HPDE6-E6E7 (cell line): ENCODE data around the gene GRIK2.

Experiments
- DNase-seq: peaks from one replicate; pipeline ENCODE4 v3.0.0; 2011; ENCODE audit warnings: missing footprints; ENCODE audit errors: extremely low spot score

The GRIK2 gene

GRCh38 chr6:101454106-101454676 lies 60.7 kb downstream of the GRIK2 start:
- DNase-seq = no peak

- no peak for DNase-seq
Observed at GRCh38 chr6:101458336-101458735, 64.8 kb downstream of the GRIK2 start.

DNA sequence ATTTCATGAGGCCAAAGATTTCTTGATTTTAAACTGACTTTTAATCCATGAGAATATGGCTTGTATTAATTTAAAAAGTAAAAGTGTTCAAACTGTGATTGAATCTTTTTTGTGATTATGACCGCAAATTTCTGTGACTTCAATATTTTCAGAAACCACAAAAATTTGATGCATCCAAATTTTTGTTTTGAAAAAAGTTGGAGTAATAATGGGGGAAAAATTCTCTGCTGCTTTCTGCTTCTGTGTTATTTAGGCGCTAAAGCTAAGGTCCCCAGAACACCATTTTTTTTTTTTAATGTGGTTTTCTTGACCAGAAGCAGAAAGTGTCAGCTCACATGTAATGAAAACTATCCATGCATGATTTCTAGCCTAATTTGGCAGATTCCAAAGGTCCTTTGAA lies 65.3 kb downstream of the GRIK2 start:
- no peak for DNase-seq

DNA sequence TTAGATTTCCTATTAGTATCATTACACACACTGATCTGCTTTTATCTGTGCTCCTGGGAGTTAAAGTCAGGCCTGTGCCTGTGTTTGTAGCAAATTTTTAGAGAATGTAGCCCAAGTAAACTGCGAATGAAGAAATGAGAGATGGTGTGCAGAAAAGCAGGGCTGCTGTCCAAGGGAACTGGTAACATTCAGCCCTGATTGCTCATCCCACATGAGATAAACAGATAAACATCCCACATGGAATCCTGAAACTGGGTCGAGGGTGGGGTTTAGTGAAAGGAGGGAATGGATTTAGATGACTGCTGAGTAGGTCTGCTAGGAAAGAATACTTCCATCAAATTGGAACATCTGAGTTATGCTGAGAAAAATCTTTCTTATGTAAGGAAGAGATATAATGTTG lies 69.1 kb downstream of the GRIK2 start:
- DNase-seq = no peak

DNA sequence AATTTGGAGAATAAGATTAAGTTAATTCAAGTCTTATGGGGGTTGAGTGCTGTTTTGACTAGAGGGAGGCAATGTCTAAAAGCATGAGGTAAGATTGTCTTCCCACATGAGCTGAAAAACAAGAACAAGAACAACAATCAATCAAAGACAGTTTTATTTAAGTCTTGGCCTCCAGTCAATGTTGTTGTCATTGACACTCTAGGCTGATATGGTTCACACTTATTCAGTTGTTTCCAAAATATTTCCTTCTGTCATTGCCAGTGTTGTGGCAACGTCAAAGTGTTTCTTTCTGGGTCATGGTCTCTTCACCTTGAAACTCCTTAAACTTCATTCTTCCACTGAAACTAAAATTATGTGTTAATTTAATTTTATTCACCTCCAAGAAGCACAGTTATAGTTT lies 72.4 kb downstream of the GRIK2 start:
- DNase-seq = no peak

DNA sequence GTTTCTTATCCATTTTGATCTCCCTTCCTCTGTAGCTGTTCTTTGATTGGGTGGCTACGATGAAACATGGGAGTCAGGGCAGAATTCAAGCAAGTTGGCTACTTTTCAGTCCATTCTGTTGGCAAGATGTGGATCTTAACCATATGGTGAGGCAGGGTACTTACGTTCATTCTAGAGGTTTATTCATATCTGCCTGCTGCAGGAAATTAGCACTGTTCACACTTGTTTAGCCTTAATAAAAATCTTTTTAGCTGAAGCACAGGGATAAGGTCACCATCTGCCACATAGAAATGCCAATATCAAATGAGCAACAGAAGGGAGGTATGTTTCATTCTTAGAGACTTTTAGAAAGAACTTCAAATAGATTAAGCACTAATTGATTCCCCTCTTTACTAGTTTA lies 83.9 kb downstream of the GRIK2 start:
- DNase-seq = no peak

GRCh38 chr6:101478891-101479290 lies 85.4 kb downstream of the GRIK2 start:
- DNase-seq = no peak

GRCh38 chr6:101482606-101483005 lies 89.1 kb downstream of the GRIK2 start:
- DNase-seq = no peak

DNA sequence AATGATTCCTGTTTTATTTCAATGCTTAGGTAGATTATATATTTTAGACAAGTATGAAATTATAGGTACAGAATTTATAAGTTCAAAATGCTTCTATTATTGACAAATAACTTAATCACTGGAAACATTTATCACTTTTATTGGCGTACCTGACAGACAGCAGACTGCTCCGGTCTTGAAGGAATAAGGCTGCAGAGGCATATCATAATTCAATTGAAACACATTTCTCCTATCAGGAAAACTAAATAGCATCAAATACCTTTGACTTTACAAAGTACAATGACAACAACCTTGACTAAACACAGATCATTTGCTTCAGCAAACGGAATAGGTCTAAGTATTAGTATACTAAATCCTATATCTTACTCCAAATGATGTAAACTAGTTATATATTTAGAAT lies 91.3 kb downstream of the GRIK2 start:
- no peak for DNase-seq

DNA sequence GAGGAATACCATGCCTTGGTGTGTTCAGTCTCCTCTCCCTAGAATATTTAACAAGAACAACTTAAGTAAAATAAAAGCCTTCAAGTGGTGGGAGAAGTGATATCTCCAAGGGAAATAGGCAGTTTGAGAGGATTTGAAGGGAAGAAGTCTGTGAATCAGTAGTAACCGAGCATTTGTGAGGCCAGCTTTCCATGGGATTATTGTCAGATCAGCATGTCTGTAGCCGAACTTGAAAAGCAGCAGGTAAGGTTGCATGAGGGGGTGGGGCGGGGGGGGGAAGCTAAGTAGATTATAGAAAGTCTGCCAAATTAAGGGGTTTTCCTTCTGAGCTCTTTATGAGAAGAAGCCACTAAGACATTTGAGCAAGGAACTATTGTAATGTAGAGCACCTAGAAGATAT lies 92.6 kb downstream of the GRIK2 start:
- DNase-seq = no peak

DNA sequence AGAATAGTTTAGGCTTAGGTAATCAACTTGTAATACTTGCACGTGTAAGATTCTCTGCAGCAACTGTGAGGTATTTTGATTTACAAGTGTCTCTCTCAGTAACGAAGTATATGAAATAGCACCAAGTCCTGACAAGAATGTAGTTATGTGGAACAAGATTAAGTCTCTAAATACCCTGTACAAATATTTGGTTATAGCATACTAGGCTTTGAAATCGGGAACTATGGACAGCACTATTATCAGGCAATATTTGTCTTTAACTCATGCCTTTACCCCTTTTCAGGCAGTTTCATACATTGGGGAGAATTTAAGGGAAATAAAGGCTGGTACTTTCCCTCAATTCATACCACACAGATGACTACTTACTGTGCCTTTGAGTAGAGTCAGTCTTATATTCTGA lies 93.2 kb downstream of the GRIK2 start:
- DNase-seq = no peak

- DNase-seq = no peak
Observed at GRCh38 chr6:101489456-101489855, 95.9 kb downstream of the GRIK2 start.

- no peak for DNase-seq
Observed at GRCh38 chr6:101490857-101491256, 97.3 kb downstream of the GRIK2 start.

DNA sequence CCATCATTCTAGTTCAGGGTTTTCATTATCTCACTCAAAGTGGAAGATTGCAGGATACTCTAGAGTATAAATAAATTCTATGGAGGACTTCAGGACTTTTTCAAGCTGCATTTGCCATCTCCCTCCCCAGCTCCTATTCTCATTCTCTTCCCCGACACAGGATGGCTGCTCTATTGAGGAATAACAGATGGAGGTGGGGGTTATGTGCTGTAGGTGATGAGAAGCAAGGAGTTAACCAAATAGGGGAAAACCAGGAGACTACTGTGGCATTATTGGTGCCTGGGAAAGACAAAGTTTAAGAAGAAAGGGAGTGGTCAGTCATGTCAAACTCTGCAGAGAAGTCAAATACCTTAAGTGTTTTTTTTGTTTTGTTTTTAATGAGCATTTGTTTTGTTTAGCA lies 109.3 kb downstream of the GRIK2 start:
- no peak for DNase-seq

GRCh38 chr6:101509536-101509935 lies 116.0 kb downstream of the GRIK2 start:
- no peak for DNase-seq

GRCh38 chr6:101513181-101513580 lies 119.7 kb downstream of the GRIK2 start:
- no peak for DNase-seq

- no peak for DNase-seq
Observed at GRCh38 chr6:101516578-101516977, 123.1 kb downstream of the GRIK2 start.

DNA sequence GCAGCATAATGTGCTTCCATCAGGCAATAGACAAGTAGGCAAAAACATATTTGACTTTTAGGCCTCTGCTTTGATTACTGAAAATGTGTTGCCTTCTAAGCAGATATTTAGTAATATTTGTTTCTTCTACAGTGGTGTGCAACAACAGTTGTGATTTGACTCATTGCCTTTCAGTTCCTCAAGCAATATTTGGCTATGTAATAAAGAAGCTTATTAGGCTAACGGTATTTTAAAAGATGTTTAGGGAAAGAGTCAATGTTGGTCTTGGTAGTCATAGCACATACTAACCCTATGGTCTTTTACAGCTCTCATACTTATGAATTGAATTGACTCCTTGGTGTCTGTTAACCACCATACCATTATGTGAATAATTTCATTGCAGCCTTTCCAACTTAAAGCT lies 124.1 kb downstream of the GRIK2 start:
- no peak for DNase-seq

- DNase-seq = no peak
Observed at GRCh38 chr6:101522254-101522653, 128.7 kb downstream of the GRIK2 start.

GRCh38 chr6:101527467-101527866 lies 134.0 kb downstream of the GRIK2 start:
- DNase-seq = no peak

DNA sequence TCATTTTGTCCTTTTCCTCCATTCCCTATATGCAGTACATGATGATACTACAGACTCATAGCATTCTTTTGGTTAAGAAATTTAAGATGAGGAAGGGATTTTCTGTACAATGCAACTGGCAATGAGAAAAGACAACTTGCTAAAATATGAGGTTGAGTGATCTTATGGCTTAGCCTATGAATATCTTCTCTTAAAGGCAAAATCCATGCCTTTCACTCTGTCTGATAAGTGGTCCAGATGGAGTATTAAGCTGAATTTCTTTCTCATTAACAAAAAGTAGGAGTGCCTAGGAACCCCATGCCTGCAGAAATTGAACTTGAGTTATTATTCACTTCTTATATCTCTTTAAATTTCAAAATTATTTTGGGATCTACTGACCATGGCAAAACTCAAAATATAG lies 135.3 kb downstream of the GRIK2 start:
- no peak for DNase-seq

GRCh38 chr6:101531538-101531937 lies 138.0 kb downstream of the GRIK2 start:
- no peak for DNase-seq

GRCh38 chr6:101534386-101534785 lies 140.9 kb downstream of the GRIK2 start:
- no peak for DNase-seq

DNA sequence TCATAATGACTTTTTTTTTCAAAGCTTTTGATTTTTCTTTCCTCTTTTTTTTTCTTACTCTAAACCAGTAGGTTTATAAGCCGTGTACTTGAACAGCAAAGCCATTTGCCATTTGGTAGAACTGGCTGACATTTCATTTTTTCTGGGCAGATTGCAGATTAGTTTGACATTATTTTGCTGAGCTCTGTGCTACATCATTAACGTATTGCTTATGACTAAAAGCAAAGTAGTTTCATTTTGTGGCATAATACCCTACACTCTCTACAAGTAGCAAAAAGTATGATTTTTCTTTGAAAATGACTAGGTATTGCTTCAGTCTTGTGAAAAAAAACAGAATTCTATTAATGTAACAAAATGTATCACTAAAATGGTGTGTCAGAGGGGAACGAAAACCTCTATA lies 141.3 kb downstream of the GRIK2 start:
- no peak for DNase-seq
